NCI-H146 treated with DMSO at 0.1 percent for 48 hours (cell line): Measurements from ENCODE around the gene ZNF189.
"Not testable (repeated sequence)": the region's sequence is repeated elsewhere in the genome, so short reads cannot be mapped to it uniquely, and the experiment has no call there.

Source experiments
- DNase-seq: peaks from one replicate; lab custom pipeline; 2025; ENCODE audit not compliant: unreplicated experiment; lab: John Stamatoyannopoulos, UW

Gene ZNF189

DNA sequence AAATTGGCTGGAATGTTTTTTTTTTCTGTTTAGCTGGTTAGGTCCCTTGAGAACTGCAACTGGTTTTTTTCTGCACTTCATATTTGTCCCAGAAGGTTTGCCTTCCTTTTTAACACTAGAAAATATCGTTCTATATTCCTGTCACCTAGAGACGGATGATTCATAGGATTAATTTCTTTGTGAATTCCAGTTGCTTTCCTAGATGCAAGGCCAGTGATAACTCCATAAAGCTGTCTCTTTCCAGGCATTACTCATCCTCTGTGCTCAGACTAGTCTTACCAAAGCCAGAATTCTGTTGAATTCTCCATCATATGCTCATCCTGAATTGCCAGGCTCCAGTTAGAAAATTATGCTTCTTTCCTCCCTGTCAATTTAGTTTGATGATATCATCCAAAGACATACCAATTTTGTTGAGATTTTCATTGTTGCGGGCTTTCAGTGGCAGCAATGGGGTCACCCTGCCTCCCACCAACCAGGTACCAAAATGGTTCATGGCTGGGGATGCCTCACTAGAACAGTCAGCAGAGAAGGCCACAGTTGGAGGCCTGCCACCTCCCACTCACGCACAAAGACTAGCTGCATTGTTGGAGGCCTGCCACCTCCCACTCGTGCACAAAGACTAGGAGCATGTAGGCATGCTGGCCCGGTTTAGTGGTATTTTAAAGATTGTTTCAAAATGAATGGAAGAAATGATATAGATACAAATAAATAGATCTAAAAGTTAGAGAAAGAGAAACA, 22.4 kb upstream of the ZNF189 start:
- no peak for DNase-seq

GRCh38 chr9:101380295-101380694, 18.4 kb upstream of the ZNF189 start:
- no peak for DNase-seq

DNA sequence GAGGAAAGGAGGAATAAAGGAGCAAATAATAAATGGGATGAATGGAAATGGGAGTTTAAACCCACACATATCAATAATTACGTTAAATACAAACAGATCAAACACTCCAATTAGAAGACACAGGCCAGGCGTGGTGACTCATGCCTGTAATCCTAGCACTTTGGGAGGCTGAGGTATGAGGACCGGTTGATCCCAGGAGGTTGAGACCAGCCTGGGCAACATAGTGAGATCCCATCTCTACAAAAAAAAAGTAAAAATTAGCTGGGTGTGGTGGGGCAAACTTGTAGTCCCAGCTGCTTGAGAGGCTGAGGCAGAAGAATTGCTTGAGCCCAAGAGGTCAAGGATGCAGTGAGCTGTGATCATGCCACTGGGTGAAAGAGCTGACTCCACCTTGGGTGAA, 17.5 kb upstream of the ZNF189 start:
- no peak for DNase-seq

- DNase-seq = no peak
Measured at GRCh38 chr9:101381833-101382342, 16.8 kb upstream of the ZNF189 start.

- DNase-seq = no peak
Measured at GRCh38 chr9:101383361-101383760, 15.3 kb upstream of the ZNF189 start.

DNA sequence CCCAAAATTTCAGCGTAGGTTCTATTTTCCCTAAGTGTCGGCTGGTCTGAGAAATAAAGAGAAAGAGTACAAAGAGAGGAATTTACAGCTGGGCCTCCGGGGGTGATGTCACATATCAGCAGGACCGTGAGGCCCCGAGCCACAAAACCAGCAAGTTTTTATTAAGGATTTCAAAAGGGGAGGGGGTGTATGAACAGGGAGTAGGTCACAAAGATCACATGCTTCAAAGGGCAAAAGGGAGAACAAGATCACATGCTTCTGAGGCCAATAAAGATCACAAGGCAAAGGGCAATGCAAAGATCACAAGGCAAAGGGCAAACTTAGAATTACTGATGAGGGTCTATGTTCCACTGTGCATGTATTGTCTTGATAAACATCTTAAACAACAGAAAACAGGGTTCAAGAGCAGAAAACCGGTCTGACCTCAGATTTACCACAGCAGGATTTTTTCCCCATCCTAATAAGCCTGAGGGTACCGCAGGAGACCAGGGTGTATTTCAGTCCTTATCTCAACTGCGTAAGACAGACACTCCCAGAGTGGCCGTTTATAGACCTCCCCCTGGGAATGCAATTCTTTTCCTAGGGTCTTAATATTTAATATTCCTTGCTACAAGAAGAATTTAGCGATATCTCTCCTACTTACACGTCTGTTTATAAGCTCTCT, 13.6 kb upstream of the ZNF189 start, which contains the start of gene BAAT:
Gene BAAT, minus strand, starts transcription at position 134 of the 664 bp plus-strand sequence. CDS start 13,602 bp downstream, outside the sequence.
- not testable (repeated sequence) for DNase-seq

DNA sequence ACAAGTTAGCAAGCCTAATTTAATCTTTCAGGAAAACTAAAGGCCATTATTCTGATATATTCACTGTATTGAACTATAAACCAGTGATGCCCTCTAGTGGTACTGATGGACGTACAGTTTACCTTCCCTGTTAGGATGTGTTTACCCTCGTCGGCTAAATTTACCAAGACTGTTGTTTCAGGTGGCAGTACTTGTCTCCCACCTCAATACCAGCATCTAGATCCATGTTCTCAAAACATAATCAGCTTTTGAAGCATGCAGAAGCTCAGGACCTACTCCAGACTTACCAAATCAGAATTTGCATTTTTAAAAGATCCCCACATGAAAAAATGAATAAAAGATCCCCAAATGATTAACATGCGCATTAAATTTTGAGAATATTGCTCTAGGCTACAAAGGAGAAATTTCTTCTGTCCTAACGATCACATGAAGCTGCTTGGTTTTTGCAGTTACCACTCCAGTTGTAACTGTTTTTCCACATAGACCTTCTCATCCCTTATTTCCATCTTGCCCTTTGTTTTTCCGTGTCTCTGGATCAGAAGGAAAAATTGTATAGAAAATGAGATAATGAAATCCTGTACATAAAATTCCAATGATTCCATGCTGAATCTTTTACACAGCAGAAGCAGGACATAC, 10.7 kb upstream of the ZNF189 start:
- DNase-seq = peak; percentile 44

DNA sequence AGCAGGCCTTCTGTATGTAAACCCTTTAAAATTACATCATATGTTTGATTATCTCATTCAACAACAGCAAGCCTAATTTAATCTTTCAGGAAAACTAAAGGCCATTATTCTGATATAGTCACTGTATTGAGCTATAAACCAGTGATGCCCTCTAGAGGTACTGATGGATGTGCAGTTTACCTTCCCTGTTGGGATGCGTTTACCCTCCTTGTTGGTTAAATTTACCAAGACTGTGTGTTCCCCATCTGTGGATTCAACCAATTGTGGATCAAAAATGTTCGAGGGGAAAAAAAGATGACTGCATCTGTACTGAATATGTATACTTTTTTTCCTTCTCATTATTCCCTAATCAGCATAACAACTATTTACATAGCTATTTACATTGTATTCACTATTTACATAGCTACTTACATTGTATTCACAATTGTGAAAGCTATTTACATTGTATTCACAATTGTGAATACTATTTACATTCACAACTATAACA, 10.1 kb upstream of the ZNF189 start:
- DNase-seq = peak; percentile 4

DNA sequence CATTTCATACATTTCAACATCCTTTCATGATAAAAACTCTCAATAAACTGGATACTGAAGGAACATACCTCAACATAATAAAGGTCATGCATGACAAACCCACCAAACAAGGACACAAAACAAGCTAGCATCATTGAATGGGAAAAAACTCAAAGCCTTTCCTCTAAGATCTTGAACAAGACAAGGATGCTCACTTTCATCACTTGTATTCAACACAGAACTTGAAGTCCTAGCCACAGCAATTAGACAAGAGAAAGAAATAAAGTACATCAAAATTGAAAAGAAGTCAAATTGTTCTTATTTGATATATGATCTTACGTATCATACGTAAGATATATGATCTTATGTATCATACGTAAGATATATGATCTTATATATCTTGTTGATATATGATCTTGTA, 5.5 kb upstream of the ZNF189 start:
- no peak for DNase-seq

DNA sequence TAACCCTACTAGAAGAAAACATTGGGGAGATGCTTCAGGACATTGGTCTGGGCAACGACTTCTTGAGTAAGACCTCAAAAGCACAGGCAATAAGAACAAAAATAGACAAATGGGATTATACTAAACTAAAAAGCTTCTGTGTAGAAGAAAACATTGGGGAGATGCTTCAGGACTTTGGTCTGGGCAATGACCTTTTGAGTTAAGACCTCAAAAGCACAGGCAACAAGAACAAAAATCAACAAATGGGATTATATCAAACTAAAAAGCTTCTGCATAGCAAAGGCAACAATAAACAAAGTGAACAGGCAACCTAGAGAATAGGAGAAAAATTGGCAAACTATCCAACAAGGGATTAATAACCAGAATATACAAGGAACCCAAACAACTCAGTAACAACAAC, 4.0 kb upstream of the ZNF189 start:
- no peak for DNase-seq

- DNase-seq = peak; percentile 2
Measured at GRCh38 chr9:101397746-101398067, 944 bp upstream of the ZNF189 start.

- peak; percentile 14 for DNase-seq
Measured at GRCh38 chr9:101398930-101399642, 435 bp downstream of the ZNF189 start.

DNA sequence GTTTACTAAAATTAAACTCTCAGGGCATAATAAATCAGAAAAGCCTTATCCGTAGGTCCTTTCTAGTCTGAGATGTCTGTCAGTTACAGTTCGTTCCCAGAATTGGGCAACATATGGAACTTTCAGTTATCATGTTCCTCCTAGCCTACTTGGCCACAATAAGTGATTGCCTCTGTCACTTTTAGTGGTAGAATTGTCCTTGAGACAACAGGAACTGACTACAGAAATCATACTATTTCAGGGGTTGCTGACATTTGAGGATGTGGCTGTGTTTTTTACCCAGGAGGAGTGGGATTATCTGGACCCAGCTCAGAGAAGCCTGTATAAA, 956 bp downstream of the ZNF189 start:
- no peak for DNase-seq

GRCh38 chr9:101400120-101400519, 1.5 kb downstream of the ZNF189 start:
- DNase-seq = no peak

DNA sequence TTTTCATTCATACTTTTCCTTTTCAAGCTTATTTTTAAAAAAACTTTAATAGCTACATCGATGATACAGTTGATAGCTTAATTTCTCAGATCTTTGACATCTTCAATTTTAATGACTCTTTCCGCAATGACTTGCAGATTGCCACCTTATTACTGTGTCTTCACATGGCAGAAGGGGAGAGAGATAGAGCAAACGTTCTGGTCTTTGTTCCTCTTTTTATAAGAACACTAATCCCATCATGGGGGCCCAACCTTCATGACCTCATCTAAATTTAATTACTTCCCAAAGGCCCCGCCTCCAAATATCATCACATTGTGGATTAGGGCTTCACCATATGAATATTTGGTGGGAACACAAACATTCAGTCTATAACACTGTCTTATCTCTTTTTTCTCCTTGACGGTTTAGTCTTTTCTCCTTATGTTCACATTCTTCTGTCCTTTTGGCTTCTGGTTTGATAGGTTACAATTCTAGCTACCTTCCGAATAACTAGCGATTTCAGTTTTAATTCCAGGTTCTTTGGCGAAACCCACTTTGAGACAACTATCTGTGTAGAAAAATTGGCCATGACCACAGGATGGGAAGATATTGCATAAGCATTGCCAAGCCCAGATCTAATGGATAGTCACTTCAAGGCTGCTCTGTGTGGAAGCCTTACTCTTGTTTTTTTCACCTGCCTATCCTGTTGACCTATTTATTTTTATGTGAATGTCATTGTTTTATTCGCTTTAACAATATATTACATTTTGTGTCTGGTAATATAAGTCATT, 5.0 kb downstream of the ZNF189 start:
- no peak for DNase-seq

DNA sequence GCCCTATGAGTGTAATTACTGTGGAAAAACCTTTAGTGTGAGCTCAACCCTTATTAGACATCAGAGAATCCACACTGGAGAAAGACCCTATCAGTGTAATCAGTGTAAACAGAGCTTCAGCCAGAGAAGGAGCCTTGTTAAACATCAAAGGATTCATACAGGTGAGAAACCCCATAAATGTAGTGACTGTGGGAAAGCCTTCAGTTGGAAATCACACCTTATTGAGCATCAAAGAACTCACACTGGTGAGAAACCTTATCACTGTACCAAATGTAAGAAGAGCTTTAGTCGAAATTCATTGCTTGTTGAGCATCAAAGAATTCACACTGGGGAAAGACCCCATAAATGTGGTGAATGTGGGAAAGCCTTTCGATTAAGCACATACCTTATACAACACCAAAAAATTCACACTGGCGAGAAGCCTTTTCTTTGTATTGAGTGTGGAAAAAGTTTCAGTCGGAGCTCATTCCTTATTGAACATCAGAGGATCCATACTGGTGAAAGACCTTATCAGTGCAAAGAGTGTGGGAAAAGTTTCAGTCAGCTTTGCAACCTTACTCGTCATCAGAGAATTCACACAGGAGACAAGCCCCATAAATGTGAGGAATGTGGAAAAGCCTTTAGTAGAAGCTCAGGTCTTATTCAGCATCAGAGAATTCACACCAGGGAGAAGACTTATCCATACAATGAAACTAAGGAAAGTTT, 9.9 kb downstream of the ZNF189 start:
- no peak for DNase-seq

GRCh38 chr9:101409079-101409477, 10.4 kb downstream of the ZNF189 start:
- no peak for DNase-seq

- no peak for DNase-seq
Measured at GRCh38 chr9:101414839-101415238, 16.2 kb downstream of the ZNF189 start.

DNA sequence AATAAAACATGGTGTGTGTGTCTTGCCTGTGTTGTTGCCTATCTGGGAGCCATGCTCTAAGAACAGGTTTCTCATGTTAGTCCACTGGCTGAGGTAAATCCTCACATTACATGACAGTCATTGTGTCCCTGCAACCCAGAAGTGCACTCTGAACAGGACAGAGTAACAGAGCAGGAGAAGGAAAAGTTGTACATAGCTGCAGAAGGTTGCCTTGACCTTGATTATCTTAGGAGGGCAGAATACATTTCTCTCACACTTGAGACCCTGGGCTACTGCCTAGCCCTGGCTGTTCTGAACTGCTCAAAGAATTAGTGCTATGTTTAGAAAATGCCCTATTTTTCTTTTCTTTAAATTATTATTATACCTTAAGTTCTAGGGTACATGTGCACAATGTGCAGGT, 16.9 kb downstream of the ZNF189 start:
- DNase-seq = no peak

DNA sequence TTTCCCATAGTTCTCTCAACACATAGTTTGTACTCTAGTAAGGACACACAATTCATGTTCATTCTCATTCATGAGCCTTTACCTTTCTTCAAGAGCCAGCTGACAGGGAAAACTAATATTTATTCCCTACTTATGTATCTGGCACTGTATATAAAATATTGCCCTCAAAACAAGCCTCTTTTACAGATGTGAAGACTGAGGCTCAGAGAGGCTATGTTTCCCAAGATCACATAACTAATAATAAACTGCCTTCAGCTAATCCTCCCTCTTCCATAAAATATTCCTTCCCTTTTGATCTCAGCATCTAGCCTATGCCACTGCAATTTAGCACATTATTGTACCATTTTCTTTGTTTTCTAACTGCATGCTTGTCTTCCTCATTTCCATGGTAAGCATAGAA, 18.7 kb downstream of the ZNF189 start:
- no peak for DNase-seq
